ENCODE measurements around the gene POLDIP3. TPM values are rescaled to one million over a fixed set of nuclear protein-coding genes. Genes with fewer than 3 reads are reported as not detected.

The POLDIP3 gene
- total RNA-seq = 22.7 and 26.2 TPM in 2 replicates

GRCh38 chr22:42614312-42615091 is at the start of gene POLDIP3:
POLDIP3 (minus strand) TSS chr22:42614883; CDS start chr22:42614857, 26 bp downstream.

GRCh38 chr22:42649246-42650099 is 34.8 kb upstream of the POLDIP3 start, which contains the start of gene CYB5R3:
CYB5R3 (minus strand) TSS chr22:42649392; CDS start chr22:42649315, 77 bp downstream.

GRCh38 chr22:42553475-42554361 is 61.0 kb downstream of the POLDIP3 start, which contains the start of gene SERHL2:
SERHL2 (plus strand) TSS chr22:42553956; CDS start chr22:42554021, 65 bp downstream.

Other genes with a start within 250 kb of the POLDIP3 start
- gene NFAM1, start 182.5 kb downstream of the POLDIP3 start, total RNA-seq = under 0.01 TPM in 1 of 2 replicates, not detected in the other
- 17.4 and 18.3 TPM in 2 replicates for gene RRP7A, start 95.1 kb downstream of the POLDIP3 start, total RNA-seq
- 6.1 and 9.0 TPM in 2 replicates for gene SERHL2, start 60.9 kb downstream of the POLDIP3 start, total RNA-seq
- gene ATP5MGL, start 25.7 kb upstream of the POLDIP3 start, total RNA-seq = 0.34 and 0.47 TPM in 2 replicates
- 43.6 and 48.1 TPM in 2 replicates for gene CYB5R3, start 34.5 kb upstream of the POLDIP3 start, total RNA-seq
- 24.9 and 38.0 TPM in 2 replicates for gene A4GALT, start 106.0 kb upstream of the POLDIP3 start, total RNA-seq
- gene ARFGAP3, start 242.4 kb upstream of the POLDIP3 start, total RNA-seq = 42.9 and 57.2 TPM in 2 replicates